ENCODE data around the gene DCAF15.

The DCAF15 gene

GRCh38 chr19:13934785-13935109 is 17.6 kb upstream of the DCAF15 start:
- TF ChIP-seq, protein P1, sequence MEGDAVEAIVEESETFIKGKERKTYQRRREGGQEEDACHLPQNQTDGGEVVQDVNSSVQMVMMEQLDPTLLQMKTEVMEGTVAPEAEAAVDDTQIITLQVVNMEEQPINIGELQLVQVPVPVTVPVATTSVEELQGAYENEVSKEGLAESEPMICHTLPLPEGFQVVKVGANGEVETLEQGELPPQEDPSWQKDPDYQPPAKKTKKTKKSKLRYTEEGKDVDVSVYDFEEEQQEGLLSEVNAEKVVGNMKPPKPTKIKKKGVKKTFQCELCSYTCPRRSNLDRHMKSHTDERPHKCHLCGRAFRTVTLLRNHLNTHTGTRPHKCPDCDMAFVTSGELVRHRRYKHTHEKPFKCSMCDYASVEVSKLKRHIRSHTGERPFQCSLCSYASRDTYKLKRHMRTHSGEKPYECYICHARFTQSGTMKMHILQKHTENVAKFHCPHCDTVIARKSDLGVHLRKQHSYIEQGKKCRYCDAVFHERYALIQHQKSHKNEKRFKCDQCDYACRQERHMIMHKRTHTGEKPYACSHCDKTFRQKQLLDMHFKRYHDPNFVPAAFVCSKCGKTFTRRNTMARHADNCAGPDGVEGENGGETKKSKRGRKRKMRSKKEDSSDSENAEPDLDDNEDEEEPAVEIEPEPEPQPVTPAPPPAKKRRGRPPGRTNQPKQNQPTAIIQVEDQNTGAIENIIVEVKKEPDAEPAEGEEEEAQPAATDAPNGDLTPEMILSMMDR (IDR thresholded peaks at IDR 0.05): no peak
- Mint-ChIP-seq H3K4me1 (peaks cover 35% of the 10 kb centered on the region), H3K27me3 (ENCODE audit: low read depth, poor library complexity) (peaks cover 21% of the 10 kb centered on the region), H3K4me3 (no peak overlapping the region), H3K9me3 (no peaks in the 10 kb centered on the region), H3K27ac (no peak overlapping the region), H3K36me3 (ENCODE audit: low read depth) (no peaks in the 10 kb centered on the region)
- DNase-seq: no peak

DNA sequence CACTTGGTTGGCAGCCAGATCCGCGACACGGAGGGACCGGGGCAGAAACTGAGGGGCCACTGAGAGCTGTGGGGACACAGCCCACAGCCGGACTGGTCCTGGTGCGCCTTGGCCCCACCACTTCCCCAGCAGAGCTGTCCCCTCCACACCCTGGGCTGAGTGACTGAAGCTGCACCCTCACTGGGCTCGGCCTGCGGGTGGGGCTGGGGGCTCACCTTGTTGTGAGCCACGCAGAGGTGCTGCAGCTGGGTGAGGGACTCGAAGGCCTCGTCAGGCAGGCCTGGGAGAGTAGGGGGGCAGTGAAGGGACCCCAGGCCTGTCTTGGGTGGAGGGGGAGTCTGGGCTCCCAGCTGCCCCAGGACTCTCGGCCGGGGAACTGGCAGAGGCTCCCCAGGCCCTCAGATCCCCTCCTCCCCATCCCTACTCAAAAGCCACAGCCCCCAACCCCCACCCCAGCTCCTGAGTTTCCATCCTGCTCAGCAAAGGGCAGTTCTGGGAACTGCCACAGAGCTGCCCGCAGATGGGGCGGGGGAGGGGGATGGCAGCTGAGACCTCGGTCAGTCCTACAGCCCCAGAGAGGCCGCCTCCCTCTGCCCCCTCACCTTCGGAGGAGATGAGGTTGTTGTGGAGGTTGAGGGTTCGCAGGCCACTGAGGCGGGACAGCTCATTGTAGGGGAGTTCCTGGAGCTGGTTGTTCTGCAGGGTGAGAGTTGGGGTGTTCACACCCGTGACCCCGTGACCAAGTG is 16.4 kb upstream of the DCAF15 start:
- Mint-ChIP-seq H3K27me3 (ENCODE audit: low read depth, poor library complexity) (peaks cover 27% of the 10 kb centered on the region), H3K27ac (no peak overlapping the region), H3K36me3 (ENCODE audit: low read depth) (no peaks in the 10 kb centered on the region), H3K4me1 (peaks cover 35% of the 10 kb centered on the region), H3K4me3 (peak overlapping the region; percentile 49), H3K9me3 (no peaks in the 10 kb centered on the region)
- TF ChIP-seq, protein P1 (IDR thresholded peaks at IDR 0.05): no peak
- peak; percentile 58 for DNase-seq

- no peaks in the 10 kb centered on the region for H3K36me3 Mint-ChIP-seq (ENCODE audit: low read depth)
- no peaks in the 10 kb centered on the region for H3K9me3 Mint-ChIP-seq
- TF ChIP-seq, protein P1 (IDR thresholded peaks at IDR 0.05): no peak
- peaks cover 35% of the 10 kb centered on the region for H3K4me1 Mint-ChIP-seq
- peak; percentile 56 for DNase-seq
- peak overlapping the region; percentile 26 for H3K27ac Mint-ChIP-seq
- H3K4me3 Mint-ChIP-seq: peak overlapping the region; percentile 65
- H3K27me3 Mint-ChIP-seq (ENCODE audit: low read depth, poor library complexity): peaks cover 32% of the 10 kb centered on the region
Measured at GRCh38 chr19:13937479-13938300, 14.6 kb upstream of the DCAF15 start.

DNA sequence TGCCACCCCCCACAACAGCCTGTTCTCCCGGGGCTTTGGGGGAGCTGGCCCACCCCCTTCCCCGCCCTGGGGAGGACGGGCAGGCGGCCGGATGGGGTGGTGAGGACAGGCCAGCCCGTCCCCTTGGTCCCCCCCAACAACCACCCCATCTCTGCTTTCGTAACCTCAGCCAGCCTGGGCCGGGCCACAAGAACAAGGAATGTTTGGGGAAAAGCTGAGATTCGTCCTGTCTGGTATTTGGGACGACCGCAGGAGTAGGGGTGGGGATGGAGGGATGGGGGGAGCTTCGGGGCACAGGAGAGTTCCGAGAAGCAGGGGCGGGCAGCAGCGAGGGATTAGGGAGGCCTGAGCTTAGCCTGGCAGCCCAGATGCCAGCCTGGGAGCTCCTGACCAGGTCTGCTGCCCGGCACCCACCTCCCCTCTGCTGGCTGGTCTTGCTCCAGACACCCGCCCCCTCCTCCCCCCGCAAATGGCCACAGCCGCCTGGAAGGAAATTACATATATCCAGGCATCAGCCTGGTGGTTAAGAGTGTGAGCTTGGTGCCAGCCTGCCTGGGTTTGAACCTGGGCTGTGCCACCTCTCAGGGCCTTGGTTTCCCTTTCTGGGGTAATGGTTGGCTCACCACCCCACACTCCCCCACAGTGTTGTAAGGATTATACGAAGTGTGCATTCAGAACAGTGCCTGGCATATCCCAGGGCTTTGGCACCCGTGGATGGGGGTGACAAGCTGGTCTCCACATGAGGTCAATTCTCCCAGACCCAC is 13.8 kb upstream of the DCAF15 start, which contains the start of gene PODNL1:
PODNL1 (minus strand) TSS at position 117 of the 764 bp plus-strand sequence. CDS start 236 bp downstream, outside the sequence.
- TF ChIP-seq, protein P1 (IDR thresholded peaks at IDR 0.05): no peak
- Mint-ChIP-seq H3K27ac (peak within 1 kb of the TSS; percentile 26), H3K4me1 (peaks cover 35% of the 10 kb centered on the region), H3K4me3 (peak within 1 kb of the TSS; percentile 65), H3K27me3 (ENCODE audit: low read depth, poor library complexity) (peaks cover 34% of the 10 kb centered on the region), H3K9me3 (no peaks in the 10 kb centered on the region), H3K36me3 (ENCODE audit: low read depth) (no peaks in the 10 kb centered on the region)
- no peak for DNase-seq

GRCh38 chr19:13942023-13942684 is 10.2 kb upstream of the DCAF15 start:
- Mint-ChIP-seq H3K4me1 (peaks cover 5% of the 10 kb centered on the region), H3K27me3 (ENCODE audit: low read depth, poor library complexity) (peaks cover 36% of the 10 kb centered on the region), H3K27ac (no peak overlapping the region), H3K9me3 (no peaks in the 10 kb centered on the region), H3K4me3 (no peak overlapping the region), H3K36me3 (ENCODE audit: low read depth) (no peaks in the 10 kb centered on the region)
- DNase-seq: no peak
- TF ChIP-seq, protein P1 (IDR thresholded peaks at IDR 0.05): no peak

Data from nephron progenitor cell (in vitro differentiated cells).